Heart left ventricle (tissue), 13 donors: ENCODE measurements around the gene PCSK6.

Experiments used
- CTCF ChIP-seq, 12 donors: fragments of 200-600 bp; sonication (generic) in 4 of 12; IDR thresholded peaks; one replicate each; pipeline versions ENCODE4 v1.5.0 to v1.8.0; 2018 to 2022; ENCODE audit warnings: antibody characterized with exemption in 12 of 12, mild to moderate bottlenecking in 5 of 12
- POLR2A ChIP-seq, 2 donors: fragments of 450-650 bp; IDR thresholded peaks; one replicate each; pipeline ENCODE4 v1.6.1; 2017; ENCODE audit warnings: antibody characterized with exemption in 2 of 2, mild to moderate bottlenecking in 2 of 2, moderate library complexity in 2 of 2
- donor health status: ischemic (EF 13 %, LVEDD 7.1; RV severe dilation, severe dysfunction).
- donor health status: DM: no; HTN: yes; CAD: no.
- donor health status: DM: no; HTN: no; CAD: no.
- donor health status: ischemic (EF 25% LVEDD 6.9; RV normal size, moderate dysfunction).
- donor health status: ischemic (EF 25% LVEDD 5.7; RV mildly dilated, moderate dysfunction).
- donor health status: ischemic (EF 35%, LVEDD 5.7; RV mildly dilated, moderate dysfunction).
- donor health status: nonischemic (EF 11% LVEDD 7.7; RV severe dilation, severe dysfunction).
- donor health status: DM: yes; HTN: yes; CAD: no.
- donor health status: PGD.
- donor health status: ischemic (EF 29% LVEDD 5.4; RV normal size, mild dysfunction).
- donor health status: nonischemic (EF 23%, LVEDD 6.1; RV moderate dilation, normal function).

DNA sequence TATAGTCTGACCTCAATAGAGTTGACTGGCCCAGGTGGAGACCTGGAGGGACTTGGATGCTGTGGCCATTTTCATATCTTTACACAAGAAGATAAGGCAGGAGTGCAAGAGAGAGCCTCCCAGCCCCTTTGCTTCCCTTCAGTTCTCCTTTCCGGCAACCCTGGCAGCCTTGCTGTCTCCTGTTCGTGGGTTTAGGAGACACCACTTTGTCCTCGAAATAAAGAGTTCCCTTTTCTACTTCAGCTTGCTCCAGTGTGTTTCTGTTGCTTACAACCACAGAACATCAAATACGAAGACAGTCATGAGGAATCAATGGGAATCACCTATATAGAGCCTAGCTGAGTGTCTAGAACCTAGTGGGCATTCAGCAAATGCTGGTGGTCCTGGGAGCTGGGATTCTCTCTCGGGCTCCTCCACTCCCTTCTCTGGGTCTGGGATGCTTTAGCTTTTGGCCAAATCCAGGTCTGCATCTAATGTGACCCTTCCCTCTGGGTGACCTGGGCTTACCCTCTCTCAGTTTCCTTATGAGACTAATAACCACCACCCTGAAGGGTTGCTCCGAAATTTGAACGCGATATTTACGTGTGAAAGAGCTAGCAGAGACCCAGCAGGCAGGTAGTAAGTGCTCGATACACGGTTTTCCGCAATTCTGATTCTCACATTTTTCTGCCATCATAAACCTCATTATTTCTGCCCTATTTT, 44.5 kb downstream of the PCSK6 start:
- TF ChIP-seq CTCF (IDR thresholded peaks at IDR 0.05) (no peak), POLR2A (IDR thresholded peaks at IDR 0.05) (no peak)
